Myocyte (in vitro differentiated cells): ENCODE measurements around the gene VRK1. TPM values are rescaled to one million over a fixed set of nuclear protein-coding genes. Genes with fewer than 3 reads are reported as not detected.

Experiments used
- DNase-seq: peaks from one replicate; pipeline ENCODE4 v3.0.0-alpha.2; 2012; ENCODE audit warnings: low read depth
- total RNA-seq: library from RNA; depleted of rRNA; stranded (reverse); fragments of >200 nt; gene quantifications from 2 replicates; pipeline ENCODE4 v1.2.3, GENCODE V29; 2014

VRK1 gene
- total RNA-seq, 1 donor from 2014 or later, result 14.7 TPM

GRCh38 chr14:96823652-96824051 lies 26.5 kb downstream of the VRK1 start:
- no peak for DNase-seq

GRCh38 chr14:96824283-96824682 lies 27.1 kb downstream of the VRK1 start:
- no peak for DNase-seq

- DNase-seq, result no peak
These were observed 29.6 kb downstream of the VRK1 start for GRCh38 chr14:96826818-96827217.

- peak; percentile 8 for DNase-seq
These were observed 30.1 kb downstream of the VRK1 start for GRCh38 chr14:96827290-96827689.

- no peak for DNase-seq
These were observed 32.6 kb downstream of the VRK1 start for GRCh38 chr14:96829791-96830190.

- no peak for DNase-seq
These were observed 33.8 kb downstream of the VRK1 start for GRCh38 chr14:96830946-96831345.

- no peak for DNase-seq
These were observed 35.2 kb downstream of the VRK1 start for GRCh38 chr14:96832351-96832750.

- DNase-seq, result no peak
These were observed 41.3 kb downstream of the VRK1 start for GRCh38 chr14:96838449-96838848.

- no peak for DNase-seq
These were observed 42.1 kb downstream of the VRK1 start for GRCh38 chr14:96839251-96839650.

- DNase-seq, result no peak
These were observed 46.0 kb downstream of the VRK1 start for GRCh38 chr14:96843137-96843536.

GRCh38 chr14:96844857-96845570 lies 47.8 kb downstream of the VRK1 start:
- DNase-seq, result no peak

- no peak for DNase-seq
These were observed 50.3 kb downstream of the VRK1 start for GRCh38 chr14:96847451-96847850.

GRCh38 chr14:96848011-96848410 lies 50.8 kb downstream of the VRK1 start:
- no peak for DNase-seq

- DNase-seq, result no peak
These were observed 52.6 kb downstream of the VRK1 start for GRCh38 chr14:96849733-96850132.

- DNase-seq, result no peak
These were observed 54.7 kb downstream of the VRK1 start for GRCh38 chr14:96851694-96852381.

- DNase-seq, result peak; percentile 52
These were observed 55.7 kb downstream of the VRK1 start for GRCh38 chr14:96852823-96853422.

GRCh38 chr14:96858643-96859042 lies 61.5 kb downstream of the VRK1 start:
- no peak for DNase-seq

GRCh38 chr14:96861568-96862310 lies 64.6 kb downstream of the VRK1 start:
- DNase-seq, result no peak

GRCh38 chr14:96863327-96863985 lies 66.3 kb downstream of the VRK1 start:
- no peak for DNase-seq

- no peak for DNase-seq
These were observed 66.8 kb downstream of the VRK1 start for GRCh38 chr14:96863986-96864330.

GRCh38 chr14:96867634-96868033 lies 70.5 kb downstream of the VRK1 start:
- DNase-seq, result no peak
